Panc1 (cell line): ENCODE data around the gene DAPK2. TPM values are rescaled to one million over a fixed set of nuclear protein-coding genes. Genes with fewer than 3 reads are reported as not detected.

Source experiments
- ATAC-seq: fragments of 200-7000 bp; cut with Tn5 transposase; 2 replicates; pipeline ENCODE4 v1.9.1; 2020; ENCODE audit warnings: mild to moderate bottlenecking, moderate library complexity
- BruUV-seq: library from RNA; stranded (reverse); fragments of 400-500 nt; replicated peaks from 2 replicates; lab custom pipeline; 2021; lab: Mats Ljungman, UMichigan
- CTCF ChIA-PET: fragments of 300-600 bp; sonication (Branson Sonifier 250); formaldehyde crosslinking; loops from one replicate; lab custom pipeline; 2022; ENCODE audit warnings: antibody characterized with exemption; lab: Charles Lee
- POLR2A ChIA-PET: fragments of 300-600 bp; sonication (Branson Sonifier 250); formaldehyde crosslinking; loops from one replicate; lab custom pipeline; 2022; ENCODE audit warnings: antibody characterized with exemption; lab: Charles Lee
- DNase-seq: peaks from one replicate; pipeline ENCODE4 v3.0.0-alpha.2; 2010; ENCODE audit warnings: low read depth, low spot score
- H3K27ac ChIP-seq: 2 replicates; pipeline ENCODE4 v1.5.1; 2011; ENCODE audit warnings: mild to moderate bottlenecking, low read length, inconsistent platforms
- H3K27me3 ChIP-seq: fragments of 200-500 bp; sonication (Bioruptor generic); 2 replicates; pipeline ENCODE4 v1.6.0; 2014; ENCODE audit warnings: low read length, inconsistent platforms; ENCODE audit not compliant: control insufficient read depth, insufficient read depth
- H3K36me3 ChIP-seq: fragments of 200-500 bp; sonication (Bioruptor generic); 2 replicates; pipeline ENCODE4 v1.5.1; 2014; ENCODE audit warnings: inconsistent platforms, mild to moderate bottlenecking, low read length, moderate library complexity; ENCODE audit not compliant: control insufficient read depth, insufficient read depth
- H3K4me1 ChIP-seq: 2 replicates; pipeline ENCODE4 v1.5.1; 2011; ENCODE audit warnings: inconsistent platforms, mild to moderate bottlenecking, low read length, moderate library complexity; ENCODE audit not compliant: control insufficient read depth, insufficient read depth
- H3K4me3 ChIP-seq, 2 experiments: 2 replicates each; pipeline ENCODE4 v1.5.1; 2011 to 2012; ENCODE audit warnings: low read depth in 2 of 2, low read length in 2 of 2, mild to moderate bottlenecking in 2 of 2, inconsistent platforms in 1 of 2, moderate library complexity in 1 of 2
- H3K9me3 ChIP-seq: fragments of 200-500 bp; sonication (Bioruptor generic); 2 replicates; pipeline ENCODE4 v1.5.1; 2014; ENCODE audit warnings: low read depth, mild to moderate bottlenecking, inconsistent platforms, low read length, moderate library complexity; ENCODE audit not compliant: control insufficient read depth, insufficient read depth
- CTCF ChIP-seq: fragments of 450-650 bp; IDR thresholded peaks from 2 replicates; pipeline ENCODE4 v1.5.1; 2017; ENCODE audit warnings: mild to moderate bottlenecking
- POLR2AphosphoS5 ChIP-seq: IDR thresholded peaks from 2 replicates; pipeline ENCODE4 v1.6.1; 2012; ENCODE audit warnings: mild to moderate bottlenecking, low read depth, low read length, moderate library complexity
- REST ChIP-seq, 2 experiments: IDR thresholded peaks; 2 replicates each; pipeline ENCODE4 v1.6.1; 2011 to 2012; ENCODE audit warnings: low read depth in 2 of 2, control low read depth in 1 of 2, low read length in 1 of 2, mild to moderate bottlenecking in 1 of 2, moderate library complexity in 1 of 2; ENCODE audit not compliant: insufficient read depth in 1 of 2
- SIN3A ChIP-seq: IDR thresholded peaks from 2 replicates; pipeline ENCODE4 v1.6.1; 2012; ENCODE audit warnings: low read depth, mild to moderate bottlenecking, low read length, moderate library complexity, borderline replicate concordance; ENCODE audit not compliant: insufficient read depth
- TCF7L2 ChIP-seq: IDR thresholded peaks from 2 replicates; pipeline ENCODE4 v1.6.1; 2011; ENCODE audit warnings: mild to moderate bottlenecking, low read depth, low read length, inconsistent platforms
- in situ Hi-C: cut with HindIII; loops from 2 replicates; pipeline ENCODE4 v1.10.0; 2016; ENCODE audit warnings: low sequenced_read_pairs, low pct_unique_long_range_greater_than_20kb
- intact Hi-C: fragments of 100-400 bp; cut with micrococcal nuclease; formaldehyde crosslinking; loops from one replicate; pipeline ENCODE4 v1.10.0; 2022; ENCODE audit not compliant: unreplicated experiment
- total RNA-seq: library from RNA; stranded (reverse); gene quantifications from one replicate; pipeline ENCODE4 v1.2.1, GENCODE V29; 2021; ENCODE audit not compliant: unreplicated experiment

DAPK2 gene
- total RNA-seq, 1 experiment from 2014 or later = 10.2 TPM

GRCh38 chr15:64001148-64001547, 45.1 kb downstream of the DAPK2 start:
- Histone ChIP-seq H3K27ac (no peak overlapping the region), H3K4me1 (no peaks in the 10 kb centered on the region), H3K4me3 (no peak overlapping the region), H3K9me3 (no peaks in the 10 kb centered on the region), H3K36me3 (no peaks in the 10 kb centered on the region), H3K27me3 (no peaks in the 10 kb centered on the region)
- ChIA-PET POLR2A (no interaction called here), CTCF (interaction anchor here (0.7 kb wide), 1 partner anchor 318 kb away, joined by 3 read pairs; no protein-coding TSS in a partner anchor)
- DNase-seq (no peak), ATAC-seq (no peak)
- TF ChIP-seq SIN3A (no peak), REST (IDR thresholded peaks at IDR 0.05; ENCODE audit: insufficient read depth in 1 of 2, low read depth in 2 of 2, low read length in 1 of 2) (no peak), POLR2AphosphoS5 (no peak), CTCF (no peak), TCF7L2 (no peak)
- no TSS peak for BruUV-seq
- intact Hi-C loops = no loop called here
- in situ Hi-C loops = no loop called here

GRCh38 chr15:64000183-64000951, 45.9 kb downstream of the DAPK2 start:
- ChIA-PET CTCF (interaction anchor here (0.7 kb wide), 1 partner anchor 317 kb away, joined by 3 read pairs; no protein-coding TSS in a partner anchor), POLR2A (no interaction called here)
- H3K27me3 ChIP-seq = no peaks in the 10 kb centered on the region
- H3K4me1 ChIP-seq = no peaks in the 10 kb centered on the region
- in situ Hi-C loops = no loop called here
- DNase-seq (no peak), ATAC-seq (no peak)
- no peaks in the 10 kb centered on the region for H3K36me3 ChIP-seq
- no peak overlapping the region for H3K27ac ChIP-seq
- no peak overlapping the region for H3K4me3 ChIP-seq
- intact Hi-C loops = no loop called here
- H3K9me3 ChIP-seq = no peaks in the 10 kb centered on the region
- BruUV-seq = no TSS peak
- TF ChIP-seq CTCF (no peak), POLR2AphosphoS5 (no peak), SIN3A (no peak), TCF7L2 (no peak), REST (IDR thresholded peaks at IDR 0.05; ENCODE audit: insufficient read depth in 1 of 2, low read depth in 2 of 2, low read length in 1 of 2) (no peak)
